ENCODE data around the gene ECEL1.
A peak's percentile ranks its signal among the peaks of the same experiment; 100 is the strongest.

DNA sequence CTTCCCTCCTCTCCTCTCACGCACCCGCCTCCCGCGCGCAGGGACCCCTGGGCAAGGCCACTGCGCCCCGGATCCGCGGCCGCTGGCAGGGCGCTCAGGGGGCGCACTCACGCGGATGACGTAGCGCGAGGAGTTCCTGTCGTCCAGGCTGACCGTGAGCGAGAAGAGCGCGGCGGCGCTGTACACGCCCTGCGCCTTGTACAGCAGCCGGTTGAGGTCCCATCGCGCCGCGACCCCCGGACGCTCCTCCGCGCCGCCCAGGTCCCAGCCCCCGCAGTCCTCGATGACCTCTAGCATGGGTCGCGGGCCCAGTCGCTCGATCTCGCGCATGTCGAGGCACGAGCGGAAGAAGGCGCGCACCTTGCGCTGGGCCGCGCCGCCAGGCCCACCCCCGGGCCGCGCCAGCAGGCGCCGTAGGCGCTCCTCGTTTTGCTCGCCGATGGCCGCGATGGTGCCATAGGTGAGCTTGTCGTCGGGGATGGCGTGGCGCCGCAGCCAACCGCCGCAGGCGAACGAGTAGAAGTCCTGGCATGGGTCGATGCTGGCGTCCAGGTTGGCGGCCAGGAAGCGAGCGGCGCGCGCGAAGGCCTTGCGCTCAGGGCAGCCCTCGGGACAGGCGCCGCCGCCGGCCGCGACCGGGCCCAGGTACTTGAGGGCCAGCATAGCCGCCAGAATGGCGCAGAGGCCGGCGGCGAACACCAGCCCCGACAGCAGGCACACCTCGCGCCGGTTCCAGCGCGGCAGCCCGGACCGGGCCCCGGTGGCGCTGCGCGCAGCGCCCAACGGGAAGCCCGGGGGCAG lies 1.7 kb downstream of the ECEL1 start:
- peak; percentile 26 for TF ChIP-seq EZH2phosphoT487 (IDR thresholded peaks at IDR 0.05; ENCODE audit: low read depth, severe bottlenecking, unreplicated experiment)
- TF ChIP-seq, protein P1, sequence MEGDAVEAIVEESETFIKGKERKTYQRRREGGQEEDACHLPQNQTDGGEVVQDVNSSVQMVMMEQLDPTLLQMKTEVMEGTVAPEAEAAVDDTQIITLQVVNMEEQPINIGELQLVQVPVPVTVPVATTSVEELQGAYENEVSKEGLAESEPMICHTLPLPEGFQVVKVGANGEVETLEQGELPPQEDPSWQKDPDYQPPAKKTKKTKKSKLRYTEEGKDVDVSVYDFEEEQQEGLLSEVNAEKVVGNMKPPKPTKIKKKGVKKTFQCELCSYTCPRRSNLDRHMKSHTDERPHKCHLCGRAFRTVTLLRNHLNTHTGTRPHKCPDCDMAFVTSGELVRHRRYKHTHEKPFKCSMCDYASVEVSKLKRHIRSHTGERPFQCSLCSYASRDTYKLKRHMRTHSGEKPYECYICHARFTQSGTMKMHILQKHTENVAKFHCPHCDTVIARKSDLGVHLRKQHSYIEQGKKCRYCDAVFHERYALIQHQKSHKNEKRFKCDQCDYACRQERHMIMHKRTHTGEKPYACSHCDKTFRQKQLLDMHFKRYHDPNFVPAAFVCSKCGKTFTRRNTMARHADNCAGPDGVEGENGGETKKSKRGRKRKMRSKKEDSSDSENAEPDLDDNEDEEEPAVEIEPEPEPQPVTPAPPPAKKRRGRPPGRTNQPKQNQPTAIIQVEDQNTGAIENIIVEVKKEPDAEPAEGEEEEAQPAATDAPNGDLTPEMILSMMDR (IDR thresholded peaks at IDR 0.05; ENCODE audit: poor library complexity) = no peak
